ENCODE measurements around the gene BANP.
A peak's percentile ranks its signal among the peaks of the same experiment; 100 is the strongest.
"Not testable (repeated sequence)": the region's sequence is repeated elsewhere in the genome, so short reads cannot be mapped to it uniquely, and the experiment has no call there.

The BANP gene

DNA sequence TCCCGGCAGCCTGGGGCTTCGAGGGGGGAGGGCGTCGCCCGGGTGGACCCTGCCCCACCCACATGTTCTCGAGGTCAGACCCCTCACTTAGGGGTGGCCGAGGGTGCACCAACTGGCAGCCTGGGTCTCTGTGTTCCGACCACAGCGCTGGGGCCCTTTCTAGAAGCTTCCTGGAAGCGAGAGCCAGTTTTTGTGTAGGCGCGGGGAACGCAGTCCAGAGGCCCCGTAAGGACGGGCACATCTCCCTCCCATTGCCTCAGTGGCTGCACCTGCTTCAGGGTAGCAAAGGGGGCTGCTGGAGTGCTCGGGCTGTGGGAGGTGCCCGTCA lies 148.3 kb downstream of the BANP start:
- ATAC-seq (ENCODE audit: low read depth): no peak
- Histone ChIP-seq H3K36me3 (ENCODE audit: low read depth) (no peaks in the 10 kb centered on the region), H3K4me1 (ENCODE audit: insufficient read depth, poor library complexity, severe bottlenecking) (no peaks in the 10 kb centered on the region), H3K4me3 (ENCODE audit: severe bottlenecking) (no peak overlapping the region), H3K27ac (ENCODE audit: poor library complexity, severe bottlenecking) (no peak overlapping the region), H3K9me3 (ENCODE audit: severe bottlenecking) (no peaks in the 10 kb centered on the region), H3K27me3 (ENCODE audit: insufficient read depth, poor library complexity, severe bottlenecking) (no peaks in the 10 kb centered on the region)
- TF ChIP-seq, protein P1, sequence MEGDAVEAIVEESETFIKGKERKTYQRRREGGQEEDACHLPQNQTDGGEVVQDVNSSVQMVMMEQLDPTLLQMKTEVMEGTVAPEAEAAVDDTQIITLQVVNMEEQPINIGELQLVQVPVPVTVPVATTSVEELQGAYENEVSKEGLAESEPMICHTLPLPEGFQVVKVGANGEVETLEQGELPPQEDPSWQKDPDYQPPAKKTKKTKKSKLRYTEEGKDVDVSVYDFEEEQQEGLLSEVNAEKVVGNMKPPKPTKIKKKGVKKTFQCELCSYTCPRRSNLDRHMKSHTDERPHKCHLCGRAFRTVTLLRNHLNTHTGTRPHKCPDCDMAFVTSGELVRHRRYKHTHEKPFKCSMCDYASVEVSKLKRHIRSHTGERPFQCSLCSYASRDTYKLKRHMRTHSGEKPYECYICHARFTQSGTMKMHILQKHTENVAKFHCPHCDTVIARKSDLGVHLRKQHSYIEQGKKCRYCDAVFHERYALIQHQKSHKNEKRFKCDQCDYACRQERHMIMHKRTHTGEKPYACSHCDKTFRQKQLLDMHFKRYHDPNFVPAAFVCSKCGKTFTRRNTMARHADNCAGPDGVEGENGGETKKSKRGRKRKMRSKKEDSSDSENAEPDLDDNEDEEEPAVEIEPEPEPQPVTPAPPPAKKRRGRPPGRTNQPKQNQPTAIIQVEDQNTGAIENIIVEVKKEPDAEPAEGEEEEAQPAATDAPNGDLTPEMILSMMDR (IDR thresholded peaks at IDR 0.05; ENCODE audit: poor library complexity, severe bottlenecking): no peak
- no peak for DNase-seq (ENCODE audit: low spot score)

DNA sequence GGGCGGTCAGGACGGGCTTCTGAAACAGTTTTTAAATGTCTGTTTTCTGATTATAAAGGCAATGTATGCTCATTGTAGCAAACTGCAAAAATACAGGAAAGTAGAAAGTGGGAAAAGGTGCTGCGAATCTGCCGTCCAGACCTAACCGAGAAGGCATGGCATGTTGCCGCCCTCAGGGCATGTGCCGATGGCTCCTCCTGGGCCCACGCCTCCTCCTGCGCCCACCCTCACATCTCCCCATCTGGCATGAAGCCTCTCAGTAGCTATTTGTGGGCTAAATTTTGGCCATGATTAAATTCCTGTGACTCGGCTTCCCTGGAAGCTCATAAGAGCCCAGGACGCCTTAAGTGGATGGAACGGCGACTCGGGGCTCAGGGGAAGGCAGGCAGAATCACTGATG lies 148.7 kb downstream of the BANP start:
- ATAC-seq (ENCODE audit: low read depth); H3K27me3 ChIP-seq (ENCODE audit: insufficient read depth, poor library complexity, severe bottlenecking); DNase-seq (ENCODE audit: low spot score); H3K4me1 ChIP-seq (ENCODE audit: insufficient read depth, poor library complexity, severe bottlenecking); H3K9me3 ChIP-seq (ENCODE audit: severe bottlenecking); H3K27ac ChIP-seq (ENCODE audit: poor library complexity, severe bottlenecking); H3K4me3 ChIP-seq (ENCODE audit: severe bottlenecking); H3K36me3 ChIP-seq (ENCODE audit: low read depth): not testable (repeated sequence)

GRCh38 chr16:88100801-88101622 lies 149.8 kb downstream of the BANP start:
- not testable (repeated sequence) for DNase-seq (ENCODE audit: low spot score); H3K4me3 ChIP-seq (ENCODE audit: severe bottlenecking); H3K27me3 ChIP-seq (ENCODE audit: insufficient read depth, poor library complexity, severe bottlenecking); H3K4me1 ChIP-seq (ENCODE audit: insufficient read depth, poor library complexity, severe bottlenecking); H3K9me3 ChIP-seq (ENCODE audit: severe bottlenecking); H3K27ac ChIP-seq (ENCODE audit: poor library complexity, severe bottlenecking); ATAC-seq (ENCODE audit: low read depth); H3K36me3 ChIP-seq (ENCODE audit: low read depth)

GRCh38 chr16:88101623-88102105 lies 150.4 kb downstream of the BANP start:
- not testable (repeated sequence) for H3K4me1 ChIP-seq (ENCODE audit: insufficient read depth, poor library complexity, severe bottlenecking); H3K4me3 ChIP-seq (ENCODE audit: severe bottlenecking); H3K36me3 ChIP-seq (ENCODE audit: low read depth); H3K27ac ChIP-seq (ENCODE audit: poor library complexity, severe bottlenecking); H3K27me3 ChIP-seq (ENCODE audit: insufficient read depth, poor library complexity, severe bottlenecking); ATAC-seq (ENCODE audit: low read depth); H3K9me3 ChIP-seq (ENCODE audit: severe bottlenecking)
- DNase-seq (ENCODE audit: low spot score): peak; percentile 5

GRCh38 chr16:88102597-88102996 lies 151.4 kb downstream of the BANP start:
- Histone ChIP-seq H3K9me3 (ENCODE audit: severe bottlenecking) (no peaks in the 10 kb centered on the region), H3K36me3 (ENCODE audit: low read depth) (no peaks in the 10 kb centered on the region), H3K4me3 (ENCODE audit: severe bottlenecking) (no peak overlapping the region), H3K4me1 (ENCODE audit: insufficient read depth, poor library complexity, severe bottlenecking) (no peaks in the 10 kb centered on the region), H3K27ac (ENCODE audit: poor library complexity, severe bottlenecking) (no peak overlapping the region), H3K27me3 (ENCODE audit: insufficient read depth, poor library complexity, severe bottlenecking) (no peaks in the 10 kb centered on the region)
- TF ChIP-seq, protein P1 (IDR thresholded peaks at IDR 0.05; ENCODE audit: poor library complexity, severe bottlenecking): no peak
- ATAC-seq (ENCODE audit: low read depth) (no peak), DNase-seq (ENCODE audit: low spot score) (peak; percentile 41)

DNA sequence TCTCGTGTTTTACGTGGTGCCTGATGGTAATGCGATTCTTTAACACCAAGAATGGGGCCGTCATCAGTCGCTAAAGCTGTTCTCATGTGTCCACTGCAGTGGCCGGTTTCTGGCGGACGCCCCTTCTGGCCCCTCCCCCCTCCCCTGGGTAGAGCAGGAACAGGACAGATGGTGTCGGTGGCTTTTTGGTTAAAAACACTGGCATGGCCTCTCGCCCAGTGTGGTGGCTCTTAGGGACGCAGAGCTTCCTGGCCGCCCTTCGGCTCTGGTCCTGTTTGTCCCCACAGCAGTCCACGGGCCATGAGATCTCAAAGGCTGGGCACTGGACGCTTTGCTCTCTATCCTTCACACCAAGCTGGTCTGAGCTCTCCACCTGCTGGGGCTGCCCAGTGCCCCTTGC lies 151.8 kb downstream of the BANP start:
- H3K27ac ChIP-seq (ENCODE audit: poor library complexity, severe bottlenecking): no peak overlapping the region
- peak; percentile 30 for DNase-seq (ENCODE audit: low spot score)
- ATAC-seq (ENCODE audit: low read depth): no peak
- H3K9me3 ChIP-seq (ENCODE audit: severe bottlenecking): no peaks in the 10 kb centered on the region
- H3K36me3 ChIP-seq (ENCODE audit: low read depth): no peaks in the 10 kb centered on the region
- no peaks in the 10 kb centered on the region for H3K27me3 ChIP-seq (ENCODE audit: insufficient read depth, poor library complexity, severe bottlenecking)
- no peaks in the 10 kb centered on the region for H3K4me1 ChIP-seq (ENCODE audit: insufficient read depth, poor library complexity, severe bottlenecking)
- H3K4me3 ChIP-seq (ENCODE audit: severe bottlenecking): no peak overlapping the region
- TF ChIP-seq, protein P1 (IDR thresholded peaks at IDR 0.05; ENCODE audit: poor library complexity, severe bottlenecking): no peak

Measured in RWPE2 (cell line).